GM12801 (cell line): ENCODE data around the gene PRPH.

Experiments
- TF ChIP-seq, protein P1 (sequence below): IDR thresholded peaks from one replicate; pipeline ENCODE4 v1.5.1; 2011; ENCODE audit warnings: control low read depth; ENCODE audit not compliant: insufficient read length; ENCODE audit errors: extremely low read depth

The PRPH gene

DNA sequence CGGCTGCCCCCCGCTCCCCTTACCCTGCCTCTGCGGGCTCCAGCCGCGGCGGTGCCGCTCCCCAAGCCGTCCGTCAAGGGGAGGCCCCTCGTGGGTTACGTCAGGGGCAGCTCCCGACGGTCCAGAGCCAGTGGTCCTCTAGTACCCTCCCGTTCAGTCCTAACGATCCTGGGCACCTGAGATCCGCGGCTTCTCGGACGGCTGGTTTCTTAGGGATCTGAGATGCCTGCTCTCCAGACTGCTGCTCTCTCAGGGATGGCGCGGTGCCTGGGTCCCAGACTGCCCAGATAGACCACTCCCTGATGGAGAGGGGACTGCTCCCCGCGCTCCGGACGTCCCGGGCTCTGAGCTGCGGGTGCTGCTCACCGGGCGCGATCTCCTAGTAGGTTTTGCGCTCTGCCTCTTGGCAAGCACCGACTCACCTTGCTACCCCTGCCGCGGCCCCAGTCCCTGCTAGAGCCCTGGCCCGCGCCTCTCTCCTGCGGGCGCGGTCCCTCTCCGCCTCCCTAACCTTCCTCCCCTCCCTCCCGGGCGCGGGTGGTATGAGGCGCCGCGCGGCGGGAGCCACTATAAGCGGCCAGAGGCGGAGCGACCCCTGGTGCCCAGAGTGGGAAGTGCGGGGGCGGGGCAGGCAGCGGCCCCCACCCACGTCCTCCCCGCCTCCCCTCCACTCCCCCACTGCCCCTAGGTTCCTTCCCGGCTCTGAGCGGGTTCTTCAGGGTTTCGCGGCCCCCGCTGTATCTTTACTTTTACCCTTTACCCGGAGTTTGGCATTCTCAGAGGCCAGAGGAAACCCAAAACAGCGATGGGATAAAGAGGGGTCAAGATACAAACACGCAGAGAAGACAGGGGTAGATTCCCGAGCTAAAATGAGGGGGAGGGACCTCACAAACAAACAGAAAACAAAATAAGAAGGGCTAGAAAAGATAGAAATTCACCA lies 42.0 kb downstream of the PRPH start, which contains the start of gene C1QL4:
C1QL4 (minus strand) TSS at position 544 of the 940 bp plus-strand sequence. CDS start 711 bp downstream, outside the sequence.
- TF ChIP-seq, protein P1, sequence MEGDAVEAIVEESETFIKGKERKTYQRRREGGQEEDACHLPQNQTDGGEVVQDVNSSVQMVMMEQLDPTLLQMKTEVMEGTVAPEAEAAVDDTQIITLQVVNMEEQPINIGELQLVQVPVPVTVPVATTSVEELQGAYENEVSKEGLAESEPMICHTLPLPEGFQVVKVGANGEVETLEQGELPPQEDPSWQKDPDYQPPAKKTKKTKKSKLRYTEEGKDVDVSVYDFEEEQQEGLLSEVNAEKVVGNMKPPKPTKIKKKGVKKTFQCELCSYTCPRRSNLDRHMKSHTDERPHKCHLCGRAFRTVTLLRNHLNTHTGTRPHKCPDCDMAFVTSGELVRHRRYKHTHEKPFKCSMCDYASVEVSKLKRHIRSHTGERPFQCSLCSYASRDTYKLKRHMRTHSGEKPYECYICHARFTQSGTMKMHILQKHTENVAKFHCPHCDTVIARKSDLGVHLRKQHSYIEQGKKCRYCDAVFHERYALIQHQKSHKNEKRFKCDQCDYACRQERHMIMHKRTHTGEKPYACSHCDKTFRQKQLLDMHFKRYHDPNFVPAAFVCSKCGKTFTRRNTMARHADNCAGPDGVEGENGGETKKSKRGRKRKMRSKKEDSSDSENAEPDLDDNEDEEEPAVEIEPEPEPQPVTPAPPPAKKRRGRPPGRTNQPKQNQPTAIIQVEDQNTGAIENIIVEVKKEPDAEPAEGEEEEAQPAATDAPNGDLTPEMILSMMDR: no peak

DNA sequence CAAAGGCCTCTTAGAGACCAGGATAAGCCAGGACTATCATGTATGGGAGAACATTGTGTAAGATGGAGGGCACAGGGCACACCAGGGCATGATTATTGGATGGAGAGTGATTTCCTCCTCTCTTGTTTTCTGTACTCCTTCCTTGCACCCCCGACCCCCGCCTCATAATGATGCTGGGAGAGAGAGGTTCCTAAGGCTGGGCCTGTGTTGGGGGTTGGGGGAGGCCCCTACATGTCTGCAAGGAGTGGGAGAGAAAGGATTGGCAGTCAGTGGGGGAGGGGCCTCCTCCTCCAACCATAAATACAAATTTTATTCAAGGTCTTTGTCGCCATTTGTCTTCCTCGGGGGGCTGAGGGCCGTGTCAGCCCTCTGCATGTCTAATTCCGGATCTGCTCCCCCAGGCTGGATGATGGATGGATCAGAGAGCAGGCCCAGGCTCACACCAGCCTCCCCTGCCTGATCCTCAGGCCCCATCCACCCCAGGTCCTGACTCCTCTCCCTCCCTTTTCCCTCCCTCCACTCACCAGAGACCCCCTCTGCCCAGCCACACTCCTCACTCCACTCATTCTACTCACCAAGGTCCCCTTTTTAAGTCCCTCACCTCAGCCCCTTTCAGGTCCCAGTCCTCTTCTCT lies 44.0 kb downstream of the PRPH start:
- TF ChIP-seq, protein P1: no peak

DNA sequence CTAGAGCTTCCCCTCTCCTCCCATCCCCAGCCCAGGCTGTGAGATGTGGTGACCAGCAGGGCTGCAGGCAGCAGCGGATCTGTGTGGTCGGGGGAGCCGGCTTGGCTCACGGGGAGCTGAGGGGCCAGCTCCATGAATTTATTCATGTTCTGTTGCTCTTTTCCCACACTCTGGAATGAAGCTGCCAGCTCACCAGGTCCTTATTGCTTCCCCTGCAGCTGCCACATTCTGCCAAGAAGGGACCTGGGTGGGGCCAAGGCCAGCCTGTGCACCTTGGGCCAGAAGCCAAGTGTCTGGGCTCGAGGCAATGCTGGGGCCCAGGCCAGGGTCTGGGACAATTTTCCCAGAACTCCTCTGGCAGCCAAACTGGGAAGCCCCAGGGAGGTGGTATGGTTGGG lies 44.5 kb downstream of the PRPH start:
- TF ChIP-seq, protein P1: no peak

- TF ChIP-seq, protein P1: no peak
Measured at GRCh38 chr12:49340095-49340870, 45.3 kb downstream of the PRPH start.

DNA sequence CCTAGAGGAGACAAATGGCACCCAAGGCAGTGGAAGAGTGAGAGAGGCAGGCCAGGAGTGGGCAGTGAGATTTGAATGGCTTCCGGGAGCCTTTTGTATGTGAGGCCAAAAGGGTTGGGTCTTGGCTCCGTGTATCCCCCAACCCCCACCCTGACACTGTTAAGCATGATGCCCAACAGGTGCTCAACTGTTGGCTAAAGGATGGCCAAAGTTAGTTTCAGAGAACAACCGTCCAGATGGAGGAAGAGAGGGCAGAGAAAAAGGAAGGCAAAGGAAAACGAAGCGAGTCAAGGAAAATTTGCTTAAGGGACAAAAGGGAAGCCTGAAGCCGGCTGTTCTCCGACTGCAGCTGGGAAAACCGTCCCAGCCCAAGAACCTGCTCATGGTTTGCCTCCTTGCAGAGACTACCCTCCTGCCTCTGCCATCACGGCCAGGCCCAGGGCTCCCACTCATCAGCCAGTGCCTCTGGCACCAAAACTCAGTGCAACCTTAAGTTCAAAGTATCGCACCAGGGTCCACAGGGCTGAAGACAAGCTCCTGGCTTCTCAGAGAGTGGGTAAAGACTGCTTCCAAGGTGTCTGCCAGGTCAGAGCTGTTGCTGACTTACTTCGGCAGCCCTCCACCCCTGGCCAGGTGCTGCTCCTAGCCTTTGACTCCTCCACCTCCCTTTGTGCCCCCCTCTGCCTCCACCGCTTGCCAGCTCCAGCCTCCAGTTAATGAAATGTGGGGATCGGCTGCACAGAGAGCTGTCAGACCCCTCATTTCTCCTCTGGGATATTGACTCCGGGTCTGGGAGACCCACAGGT lies 46.2 kb downstream of the PRPH start:
- TF ChIP-seq, protein P1: no peak

GRCh38 chr12:49341777-49342065 lies 46.8 kb downstream of the PRPH start:
- TF ChIP-seq, protein P1: no peak
